GM19397 (cell line): ENCODE measurements around the gene SLC6A18.
"Not testable (repeated sequence)": the region's sequence is repeated elsewhere in the genome, so short reads cannot be mapped to it uniquely, and the experiment has no call there.

Source experiments
- ATAC-seq: cut with Tn5 transposase; IDR thresholded peaks from one replicate; pipeline ENCODE4 v1.9.1; 2021; ENCODE audit warnings: mild to moderate bottlenecking, moderate library complexity; ENCODE audit not compliant: unreplicated experiment

Gene SLC6A18

DNA sequence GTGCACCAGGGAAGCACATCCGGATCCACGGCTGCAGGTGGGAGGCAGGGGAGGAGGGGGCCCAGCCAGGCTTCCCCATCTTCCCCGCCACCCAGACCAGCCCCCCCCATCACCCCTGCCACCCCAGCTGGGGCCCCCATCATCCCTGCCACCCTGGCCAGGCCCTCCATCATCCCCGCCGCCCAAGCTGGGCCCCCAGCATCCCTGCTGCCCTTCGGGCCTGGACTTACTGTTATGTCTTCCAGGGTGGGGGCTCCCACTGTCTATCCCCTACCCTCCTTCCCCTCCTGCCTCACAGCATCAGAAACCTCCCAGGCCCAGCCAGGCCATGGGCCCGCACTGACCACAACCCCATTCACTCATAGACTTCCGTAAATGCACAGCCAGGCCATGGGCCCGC is 27.5 kb downstream of the SLC6A18 start:
- no peak for ATAC-seq

DNA sequence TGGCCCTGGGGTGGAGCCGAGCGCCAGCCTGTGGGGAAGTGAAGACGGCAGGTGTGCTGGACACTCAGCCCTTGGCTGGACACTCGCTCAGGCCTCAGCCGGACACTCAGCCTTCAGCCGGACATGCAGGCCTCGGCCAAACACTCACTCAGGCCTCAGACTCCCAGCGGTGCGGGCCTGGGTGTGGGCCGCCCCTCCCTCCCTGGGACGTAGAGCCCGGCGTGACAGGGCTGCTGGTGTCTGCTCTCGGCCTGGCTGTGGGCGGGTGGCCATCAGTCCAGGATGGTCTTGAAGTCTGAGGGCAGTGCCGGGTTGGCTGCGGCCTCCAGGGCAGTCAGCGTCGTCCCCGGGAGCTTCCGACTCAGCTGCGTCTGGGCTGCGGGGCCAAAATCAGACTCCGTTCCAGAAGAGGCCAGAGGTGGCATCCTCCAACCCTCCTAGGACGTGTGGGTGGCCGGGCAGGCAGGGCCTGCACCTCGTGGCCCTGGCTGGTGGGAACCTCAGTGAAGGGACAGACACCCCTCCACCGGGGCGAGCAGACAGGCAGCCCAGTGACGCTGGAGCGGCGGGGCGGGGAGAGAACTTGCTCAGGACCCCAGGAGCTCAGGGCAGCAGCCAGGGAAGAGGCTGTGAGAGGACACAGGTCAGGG is 28.4 kb downstream of the SLC6A18 start:
- ATAC-seq = no peak

- ATAC-seq = no peak
These were observed 29.0 kb downstream of the SLC6A18 start for GRCh38 chr5:1254196-1254595.

DNA sequence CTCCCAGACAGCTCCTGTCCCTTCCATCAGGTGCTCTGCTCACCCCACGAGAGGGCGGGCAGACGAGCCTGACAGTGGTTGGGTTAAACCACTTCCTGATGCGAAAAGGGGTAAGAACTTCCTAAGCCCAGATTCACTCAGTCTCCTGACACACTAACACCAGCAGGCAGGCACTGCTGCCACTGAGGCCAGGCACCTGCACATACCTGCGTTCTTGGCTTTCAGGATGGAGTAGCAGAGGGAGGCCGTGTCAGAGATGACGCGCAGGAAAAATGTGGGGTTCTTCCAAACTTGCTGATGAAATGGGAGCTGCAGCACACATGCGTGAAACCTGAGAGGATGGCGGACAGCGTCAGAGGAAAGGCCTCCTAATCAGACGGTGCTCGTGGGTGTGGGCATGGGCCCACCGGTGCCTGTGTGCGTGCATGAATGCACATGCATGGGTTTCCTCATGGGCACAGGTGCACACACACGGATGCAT is 29.9 kb downstream of the SLC6A18 start:
- no peak for ATAC-seq

GRCh38 chr5:1256776-1257175 is 31.6 kb downstream of the SLC6A18 start:
- no peak for ATAC-seq

- no peak for ATAC-seq
These were observed 32.2 kb downstream of the SLC6A18 start for GRCh38 chr5:1257363-1257762.

GRCh38 chr5:1257841-1258240 is 32.7 kb downstream of the SLC6A18 start:
- ATAC-seq = no peak

DNA sequence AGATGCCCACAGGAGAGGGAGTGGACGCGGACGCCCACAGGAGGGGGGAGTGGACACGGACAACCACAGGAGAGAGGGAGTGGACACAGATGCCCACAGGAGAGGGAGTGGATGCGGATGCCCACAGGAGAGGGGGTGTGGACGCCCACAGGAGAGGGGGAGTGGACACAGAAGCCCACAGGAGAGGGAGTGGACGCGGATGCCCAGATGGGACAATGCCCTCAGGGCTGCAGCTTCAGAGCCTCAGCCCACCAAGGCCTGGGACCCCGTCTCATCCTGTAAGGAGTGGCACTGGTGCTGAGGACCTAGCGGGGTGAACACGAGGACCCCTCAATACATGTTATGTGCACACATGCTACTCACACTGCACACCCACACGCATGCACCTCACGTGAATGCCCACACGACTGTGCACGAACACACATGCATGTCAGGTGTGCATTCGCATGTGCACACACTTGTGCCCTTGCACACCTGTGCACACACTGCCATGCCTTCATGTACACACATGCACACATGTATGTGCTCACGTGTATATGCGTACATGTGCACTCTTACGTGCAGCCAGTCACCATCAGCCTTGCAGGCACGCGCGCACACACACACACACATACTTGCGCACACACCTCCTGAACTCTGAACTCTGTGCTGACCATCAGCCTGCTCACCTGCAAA is 34.8 kb downstream of the SLC6A18 start:
- ATAC-seq = no peak

GRCh38 chr5:1261643-1262042 is 36.5 kb downstream of the SLC6A18 start:
- ATAC-seq = no peak

- ATAC-seq = no peak
These were observed 37.2 kb downstream of the SLC6A18 start for GRCh38 chr5:1262381-1262780.

DNA sequence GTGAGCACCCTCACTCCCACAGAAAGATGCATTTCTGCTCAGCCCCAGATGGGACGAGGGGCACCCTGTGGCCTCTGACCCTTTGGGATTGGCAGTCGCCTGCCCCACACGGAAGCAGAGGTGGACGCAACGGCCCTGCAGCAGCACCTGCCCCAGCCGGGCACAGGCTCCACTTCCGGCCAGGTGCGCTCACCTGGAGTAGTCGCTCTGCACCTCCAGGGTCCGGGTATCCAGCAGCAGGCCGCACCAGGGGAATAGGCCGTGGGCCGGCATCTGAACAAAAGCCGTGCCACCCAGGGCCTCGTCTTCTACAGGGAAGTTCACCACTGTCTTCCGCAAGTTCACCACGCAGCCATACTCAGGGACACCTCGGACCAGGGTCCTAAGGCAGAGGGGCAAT is 39.0 kb downstream of the SLC6A18 start:
- ATAC-seq = no peak

GRCh38 chr5:1265026-1265425 is 39.8 kb downstream of the SLC6A18 start:
- ATAC-seq = no peak

DNA sequence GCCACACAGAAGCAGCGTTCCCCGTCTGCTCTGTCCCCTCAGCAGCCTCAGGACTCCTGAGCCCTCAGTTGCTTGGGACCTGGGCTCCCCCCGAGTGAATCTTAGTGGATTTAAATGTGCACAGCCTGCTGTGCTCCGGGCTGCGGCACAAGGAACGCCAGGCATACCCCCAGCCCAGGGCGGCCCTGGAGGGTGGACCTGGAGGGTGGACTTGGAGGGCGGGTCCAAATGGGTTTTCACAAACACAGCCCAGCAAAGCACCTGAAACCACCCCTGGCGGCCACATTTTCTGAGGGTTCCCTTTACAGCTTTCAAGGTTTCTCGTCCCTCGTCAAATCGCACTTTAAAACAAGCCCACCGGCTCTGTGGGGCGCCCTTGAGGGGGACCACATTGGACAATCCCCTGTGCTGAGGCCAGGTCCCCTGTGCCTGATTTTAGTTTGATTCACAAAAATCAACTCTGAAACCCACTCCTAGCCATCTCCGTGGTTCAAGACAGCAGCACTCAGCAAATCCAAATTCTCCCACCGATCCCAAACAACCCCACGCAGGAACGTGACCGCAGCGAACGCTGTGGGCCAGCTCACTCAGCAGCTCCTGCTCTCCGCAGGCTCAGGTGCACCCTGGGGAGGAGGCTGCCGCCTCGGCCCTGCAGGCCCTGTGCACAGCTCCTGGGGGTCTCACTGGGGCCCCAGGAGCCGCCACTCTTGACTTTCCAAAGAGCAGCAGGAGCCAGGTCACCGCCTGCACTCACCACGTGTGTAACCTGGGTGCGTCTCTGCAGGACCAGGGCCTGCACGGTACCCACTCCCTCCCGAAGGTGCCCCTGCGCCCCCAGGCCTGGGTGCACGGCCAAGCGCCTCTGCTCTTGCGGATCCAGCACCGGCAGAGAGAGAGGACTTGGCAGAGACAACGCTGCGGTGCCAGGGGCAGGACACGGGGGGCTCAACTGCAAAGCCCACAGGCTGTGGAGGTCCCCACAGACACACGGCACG is 40.6 kb downstream of the SLC6A18 start:
- ATAC-seq = no peak

- no peak for ATAC-seq
These were observed 41.6 kb downstream of the SLC6A18 start for GRCh38 chr5:1266791-1267190.

GRCh38 chr5:1267464-1267863 is 42.3 kb downstream of the SLC6A18 start:
- ATAC-seq = not testable (repeated sequence)

DNA sequence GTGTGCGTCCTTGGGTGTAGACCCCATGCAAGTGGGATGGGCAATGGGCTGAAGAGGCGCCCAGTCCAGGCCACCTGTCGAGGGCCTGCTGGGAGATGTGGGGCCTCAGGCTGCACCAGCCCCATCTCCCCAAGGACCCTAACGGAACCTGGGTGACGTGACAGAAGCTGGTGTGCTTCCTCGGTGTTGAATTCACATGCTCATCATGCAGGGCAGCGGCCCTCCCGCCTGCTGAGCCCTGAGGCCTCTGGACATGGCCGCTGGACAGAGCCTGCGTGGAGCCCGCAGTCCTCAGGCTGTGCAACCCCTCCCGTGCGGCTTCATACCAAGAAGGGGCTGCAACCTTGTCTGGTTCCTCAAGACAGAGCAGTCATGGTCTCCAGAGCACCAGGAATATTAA is 42.9 kb downstream of the SLC6A18 start:
- no peak for ATAC-seq

- ATAC-seq = no peak
These were observed 43.5 kb downstream of the SLC6A18 start for GRCh38 chr5:1268666-1269065.

- no peak for ATAC-seq
These were observed 45.2 kb downstream of the SLC6A18 start for GRCh38 chr5:1270426-1270825.

GRCh38 chr5:1270933-1271914 is 46.0 kb downstream of the SLC6A18 start:
- ATAC-seq = no peak

DNA sequence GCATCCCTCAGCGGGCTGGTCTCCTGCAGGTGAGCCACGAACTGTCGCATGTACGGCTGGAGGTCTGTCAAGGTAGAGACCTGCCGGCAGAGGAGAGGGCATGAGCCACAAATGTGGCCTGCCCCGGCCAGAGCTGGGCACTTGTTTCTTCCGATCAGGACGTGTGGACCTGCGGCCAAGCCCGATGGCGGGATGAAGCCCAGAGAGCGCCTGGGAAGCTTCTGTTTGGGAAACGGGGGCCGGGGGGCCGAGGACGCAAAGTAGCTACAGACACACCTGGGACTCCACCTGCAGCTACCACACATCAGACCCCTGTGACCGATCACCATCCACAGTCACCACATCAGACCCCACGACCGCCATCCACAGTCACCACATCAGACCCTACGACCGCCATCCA is 47.0 kb downstream of the SLC6A18 start:
- no peak for ATAC-seq
